CD4-positive, alpha-beta T cell (primary cell): ENCODE results near the gene IL4R. TPM values are rescaled to one million over a fixed set of nuclear protein-coding genes. Genes with fewer than 3 reads are reported as not detected.

ENCODE experiments used
- ATAC-seq: fragments of 200-7000 bp; cut with Tn5 transposase; one replicate; pipeline ENCODE4 v1.10.0; 2022; ENCODE audit warnings: mild to moderate bottlenecking; ENCODE audit not compliant: poor library complexity
- CTCF ChIA-PET: fragments of 350-600 bp; sonication (Branson Sonifier 250); formaldehyde crosslinking; loops from one replicate; lab custom pipeline; 2021; ENCODE audit warnings: antibody characterized with exemption, inconsistent platforms; lab: Charles Lee
- POLR2A ChIA-PET: fragments of 350-600 bp; sonication (Branson Sonifier 250); formaldehyde crosslinking; loops from one replicate; lab custom pipeline; 2021; ENCODE audit warnings: antibody characterized with exemption, inconsistent platforms; lab: Charles Lee
- DNase-seq, 14 experiments: peaks; one replicate each; pipeline ENCODE4 v3.0.0-alpha.2; 2013 to 2020; ENCODE audit warnings: mixed read lengths in 2 of 14
- H3K27ac ChIP-seq, 2 donors: one replicate each; pipeline versions ENCODE4 v1.5.1 to v1.7.0; 2013; ENCODE audit warnings: low read length in 2 of 2, low read depth in 1 of 2, mild to moderate bottlenecking in 1 of 2
- H3K27me3 ChIP-seq, 2 experiments: 1 replicate in 1 of 2; 2 replicates in 1 of 2; pipeline versions ENCODE4 v1.6.1 to v1.7.0; 2013; ENCODE audit warnings: low read length in 2 of 2, control low read depth in 1 of 2, mild to moderate bottlenecking in 1 of 2, moderate library complexity in 1 of 2; ENCODE audit not compliant: insufficient read depth in 2 of 2, control insufficient read depth in 1 of 2
- H3K36me3 ChIP-seq: one replicate; pipeline ENCODE4 v1.6.1; 2013; ENCODE audit warnings: low read length, control low read depth; ENCODE audit not compliant: insufficient read depth
- H3K4me1 ChIP-seq: one replicate; pipeline ENCODE4 v1.6.1; 2013; ENCODE audit warnings: low read length, control low read depth; ENCODE audit not compliant: insufficient read depth
- H3K4me3 ChIP-seq: one replicate; pipeline ENCODE4 v1.5.1; 2013; ENCODE audit warnings: mild to moderate bottlenecking, low read length, moderate library complexity
- H3K9me3 ChIP-seq, 2 experiments: 1 replicate in 1 of 2; 2 replicates in 1 of 2; pipeline versions ENCODE4 v1.6.1 to v1.7.0; 2013; ENCODE audit warnings: low read length in 2 of 2, mild to moderate bottlenecking in 2 of 2, control low read depth in 1 of 2, moderate library complexity in 1 of 2; ENCODE audit not compliant: control insufficient read depth in 1 of 2, insufficient read depth in 1 of 2
- H3K27ac Mint-ChIP-seq: one replicate; pipeline ENCODE4 v1.8.0; 2020; ENCODE audit warnings: mixed read lengths
- H3K27me3 Mint-ChIP-seq: one replicate; pipeline ENCODE4 v1.8.0; 2021; ENCODE audit warnings: mixed read lengths
- H3K36me3 Mint-ChIP-seq: one replicate; pipeline ENCODE4 v1.8.0; 2021; ENCODE audit warnings: low read depth, mixed read lengths
- H3K4me1 Mint-ChIP-seq: one replicate; pipeline ENCODE4 v1.8.0; 2021; ENCODE audit warnings: low read depth, mixed read lengths
- H3K4me3 Mint-ChIP-seq: one replicate; pipeline ENCODE4 v1.8.0; 2020; ENCODE audit warnings: mild to moderate bottlenecking, mixed read lengths
- H3K9me3 Mint-ChIP-seq: one replicate; pipeline ENCODE4 v1.8.0; 2020; ENCODE audit warnings: mixed read lengths
- intact Hi-C, 2 experiments: fragments of 100-400 bp; cut with DNase I in 1 of 2; cut with micrococcal nuclease in 1 of 2; formaldehyde crosslinking; loops; one replicate each; pipeline versions ENCODE4 v1.15.1 to v1.9.0; 2023 to 2025; cut with DNase I, micrococcal nuclease
- total RNA-seq, 174 experiments: library from RNA in 2 of 174; stranded (reverse) in 2 of 174; gene quantifications; one replicate each; pipeline ENCODE4 v1.2.3 and lab custom pipeline; 2021 to 2026
- TF ChIP-seq, protein P1 (sequence below): fragments of 200-600 bp; IDR thresholded peaks from one replicate; pipeline ENCODE4 v1.8.0; 2022; ENCODE audit warnings: antibody characterized with exemption, mild to moderate bottlenecking

IL4R gene
- total RNA-seq, 2 experiments from 2014 or later, result 145 to 147 TPM

DNA sequence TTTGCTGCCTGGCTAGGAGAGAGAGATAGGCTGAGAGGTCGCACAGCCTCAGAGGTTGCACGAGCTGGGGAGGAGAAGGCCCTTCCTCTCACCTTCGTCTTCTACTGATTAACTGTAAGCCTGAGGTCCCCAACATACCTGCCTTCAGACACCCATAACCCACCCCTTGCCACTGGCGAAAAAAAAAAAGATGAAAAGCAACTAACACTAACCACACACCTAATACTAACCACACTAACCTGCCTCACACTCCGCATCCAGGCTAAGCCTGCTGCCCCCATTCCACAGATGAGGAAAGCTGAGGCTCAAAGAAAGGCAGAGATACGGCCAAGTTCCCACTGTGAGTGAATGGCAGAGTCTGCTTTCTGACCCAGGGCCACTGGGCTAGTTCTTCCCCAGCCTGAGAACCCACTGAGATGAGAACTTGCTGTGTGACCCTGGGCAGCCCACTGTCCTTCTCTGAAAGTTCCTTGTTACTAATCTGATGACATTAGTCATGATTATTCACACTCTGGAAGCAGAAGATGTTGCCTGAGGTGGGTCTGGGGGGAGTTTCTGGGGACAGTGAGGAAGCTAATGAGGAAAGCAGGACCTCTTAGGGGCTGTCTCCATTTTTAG, 92.8 kb downstream of the IL4R start:
- DNase-seq (peak in 3 of 14 experiments; percentile 14 to 43 (median 27)), ATAC-seq (no peak)
- ChIA-PET CTCF (interaction anchor here (0.5 to 5.5 kb wide), 8 partner anchors 15 to 237 kb away, joined by 3 to 25 read pairs (median 4); no protein-coding TSS in a partner anchor), POLR2A (interaction anchor here (0.9 to 9.2 kb wide), 16 partner anchors 9 to 237 kb away, joined by 3 to 134 read pairs (median 4); partner anchors contain the start of gene KDM8)
- intact Hi-C loops, result loop anchor here in 1 of 2 experiments (2.0 kb wide), 1 partner anchor 14 kb away; no protein-coding TSS in a partner anchor
- Mint-ChIP-seq H3K27ac (peak overlapping the region; percentile 90), H3K27me3 (no peaks in the 10 kb centered on the region), H3K4me1 (peaks cover 96% of the 10 kb centered on the region), H3K36me3 (peaks cover 76% of the 10 kb centered on the region), H3K9me3 (peaks cover 2% of the 10 kb centered on the region), H3K4me3 (peak overlapping the region; percentile 98)
- Histone ChIP-seq H3K4me1 (peaks cover 71% of the 10 kb centered on the region), H3K27ac (peak overlapping the region; percentile 64 to 66), H3K27me3 (no peaks in the 10 kb centered on the region), H3K36me3 (peaks cover 8% of the 10 kb centered on the region), H3K9me3 (no peaks in the 10 kb centered on the region), H3K4me3 (peak overlapping the region; percentile 99)
- TF ChIP-seq, protein P1, sequence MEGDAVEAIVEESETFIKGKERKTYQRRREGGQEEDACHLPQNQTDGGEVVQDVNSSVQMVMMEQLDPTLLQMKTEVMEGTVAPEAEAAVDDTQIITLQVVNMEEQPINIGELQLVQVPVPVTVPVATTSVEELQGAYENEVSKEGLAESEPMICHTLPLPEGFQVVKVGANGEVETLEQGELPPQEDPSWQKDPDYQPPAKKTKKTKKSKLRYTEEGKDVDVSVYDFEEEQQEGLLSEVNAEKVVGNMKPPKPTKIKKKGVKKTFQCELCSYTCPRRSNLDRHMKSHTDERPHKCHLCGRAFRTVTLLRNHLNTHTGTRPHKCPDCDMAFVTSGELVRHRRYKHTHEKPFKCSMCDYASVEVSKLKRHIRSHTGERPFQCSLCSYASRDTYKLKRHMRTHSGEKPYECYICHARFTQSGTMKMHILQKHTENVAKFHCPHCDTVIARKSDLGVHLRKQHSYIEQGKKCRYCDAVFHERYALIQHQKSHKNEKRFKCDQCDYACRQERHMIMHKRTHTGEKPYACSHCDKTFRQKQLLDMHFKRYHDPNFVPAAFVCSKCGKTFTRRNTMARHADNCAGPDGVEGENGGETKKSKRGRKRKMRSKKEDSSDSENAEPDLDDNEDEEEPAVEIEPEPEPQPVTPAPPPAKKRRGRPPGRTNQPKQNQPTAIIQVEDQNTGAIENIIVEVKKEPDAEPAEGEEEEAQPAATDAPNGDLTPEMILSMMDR, result no peak

- peak; percentile 45 for ATAC-seq
- peak overlapping the region; percentile 99 for H3K4me3 ChIP-seq
Measured at GRCh38 chr16:27407133-27407532, 93.4 kb downstream of the IL4R start.

GRCh38 chr16:27408012-27408601, 94.3 kb downstream of the IL4R start:
- peaks cover 8% of the 10 kb centered on the region for H3K36me3 ChIP-seq
- H3K36me3 Mint-ChIP-seq, result peaks cover 80% of the 10 kb centered on the region
- peak overlapping the region; percentile 9 to 39 for H3K27ac ChIP-seq
- ChIA-PET CTCF (interaction anchor here (1.0 to 5.5 kb wide), 6 partner anchors 14 to 173 kb away, joined by 3 to 25 read pairs (median 5); no protein-coding TSS in a partner anchor), POLR2A (interaction anchor here (0.5 to 9.2 kb wide), 10 partner anchors 9 to 238 kb away, joined by 3 to 134 read pairs (median 7); partner anchors contain the start of gene KDM8)
- H3K4me1 ChIP-seq, result peaks cover 56% of the 10 kb centered on the region
- peaks cover 96% of the 10 kb centered on the region for H3K4me1 Mint-ChIP-seq
- intact Hi-C loops, result loop anchor here in 1 of 2 experiments (1.0 kb wide), 1 partner anchor 14 kb away; no protein-coding TSS in a partner anchor
- DNase-seq, result peak in 6 of 14 experiments; percentile 20 to 57 (median 50)
- peak overlapping the region; percentile 2 for H3K4me3 ChIP-seq
- ATAC-seq, result peak; percentile 24
- H3K27ac Mint-ChIP-seq, result peak overlapping the region; percentile 90
- peak overlapping the region; percentile 72 for H3K4me3 Mint-ChIP-seq
- H3K9me3 ChIP-seq, result no peaks in the 10 kb centered on the region
- TF ChIP-seq, protein P1, result no peak
- no peaks in the 10 kb centered on the region for H3K27me3 Mint-ChIP-seq
- H3K27me3 ChIP-seq, result no peaks in the 10 kb centered on the region
- H3K9me3 Mint-ChIP-seq, result peaks cover 9% of the 10 kb centered on the region

More at GRCh38 chr16:27407133-27407532, 93.4 kb downstream of the IL4R start:
- ChIA-PET POLR2A (interaction anchor here (0.7 to 9.2 kb wide), 17 partner anchors 9 to 237 kb away, joined by 3 to 134 read pairs (median 4); partner anchors contain the start of gene KDM8), CTCF (interaction anchor here (1.2 to 5.5 kb wide), 8 partner anchors 15 to 238 kb away, joined by 3 to 25 read pairs (median 4); no protein-coding TSS in a partner anchor)
- H3K9me3 Mint-ChIP-seq, result peaks cover 2% of the 10 kb centered on the region
- DNase-seq, result peak in 5 of 14 experiments; percentile 25 to 52 (median 48)
- Histone ChIP-seq H3K36me3 (peaks cover 8% of the 10 kb centered on the region), H3K4me1 (peaks cover 66% of the 10 kb centered on the region), H3K27me3 (no peaks in the 10 kb centered on the region), H3K9me3 (no peaks in the 10 kb centered on the region), H3K27ac (peak overlapping the region; percentile 64 to 66)
- intact Hi-C loops, result loop anchor here in 1 of 2 experiments (2.0 kb wide), 1 partner anchor 14 kb away; no protein-coding TSS in a partner anchor
- TF ChIP-seq, protein P1, result no peak
- peak overlapping the region; percentile 90 for H3K27ac Mint-ChIP-seq
- H3K4me3 Mint-ChIP-seq, result peak overlapping the region; percentile 98
- H3K27me3 Mint-ChIP-seq, result no peaks in the 10 kb centered on the region
- H3K36me3 Mint-ChIP-seq, result peaks cover 80% of the 10 kb centered on the region
- peaks cover 96% of the 10 kb centered on the region for H3K4me1 Mint-ChIP-seq
